GM18519 (cell line): ENCODE measurements around the gene FCGBP.
"Not testable (repeated sequence)": the region's sequence is repeated elsewhere in the genome, so short reads cannot be mapped to it uniquely, and the experiment has no call there.

Source experiments
- ATAC-seq: cut with Tn5 transposase; IDR thresholded peaks from one replicate; pipeline ENCODE4 v1.9.1; 2021; ENCODE audit warnings: mild to moderate bottlenecking, moderate library complexity; ENCODE audit not compliant: unreplicated experiment, low FRiP score

Gene FCGBP

GRCh38 chr19:39892506-39892902, 41.9 kb downstream of the FCGBP start:
- ATAC-seq = not testable (repeated sequence)

GRCh38 chr19:39891660-39892505, 42.6 kb downstream of the FCGBP start:
- not testable (repeated sequence) for ATAC-seq

GRCh38 chr19:39890755-39891551, 43.5 kb downstream of the FCGBP start:
- ATAC-seq = no peak

- ATAC-seq = not testable (repeated sequence)
These were observed 44.3 kb downstream of the FCGBP start for GRCh38 chr19:39889872-39890754.

- ATAC-seq = not testable (repeated sequence)
These were observed 46.9 kb downstream of the FCGBP start for GRCh38 chr19:39887456-39887951.

- not testable (repeated sequence) for ATAC-seq
These were observed 48.4 kb downstream of the FCGBP start for GRCh38 chr19:39885821-39886554.

GRCh38 chr19:39884721-39885120, 49.7 kb downstream of the FCGBP start:
- not testable (repeated sequence) for ATAC-seq
